Activated T-cell treated with anti-CD3 and anti-CD28 coated beads, Interleukin-2, amount 50 U/mL, for 72 hours (primary cell): ENCODE results near the gene C19orf38. TPM values are rescaled to one million over a fixed set of nuclear protein-coding genes. Genes with fewer than 3 reads are reported as not detected.
"Not testable (repeated sequence)": the region's sequence is repeated elsewhere in the genome, so short reads cannot be mapped to it uniquely, and the experiment has no call there.

ENCODE experiments used
- ATAC-seq, 2 donors: fragments of 150-1000 bp; cut with Tn5 transposase; replicated peaks in 1 of 2; 2 replicates each; pipeline ENCODE4 v1.10.0; 2021; ENCODE audit warnings: moderate library complexity in 2 of 2, mild to moderate bottlenecking in 1 of 2
- DNase-seq, 2 donors: peaks; one replicate each; pipeline ENCODE4 v3.0.0; 2021 to 2022; ENCODE audit warnings: mixed read lengths in 1 of 2
- H3K27ac Mint-ChIP-seq: one replicate; pipeline ENCODE4 v1.8.0; 2022; ENCODE audit warnings: mild to moderate bottlenecking, moderate library complexity, mixed read lengths
- H3K27me3 Mint-ChIP-seq: one replicate; pipeline ENCODE4 v1.8.0; 2022; ENCODE audit warnings: low read depth, mixed read lengths
- H3K36me3 Mint-ChIP-seq, 2 donors: one replicate each; pipeline ENCODE4 v1.8.0; 2022; ENCODE audit warnings: mixed read lengths in 2 of 2, mild to moderate bottlenecking in 1 of 2; ENCODE audit not compliant: insufficient read depth in 2 of 2
- H3K4me1 Mint-ChIP-seq: one replicate; pipeline ENCODE4 v1.8.0; 2022; ENCODE audit warnings: low read depth, mixed read lengths
- H3K4me3 Mint-ChIP-seq, 2 donors: one replicate each; pipeline ENCODE4 v1.8.0; 2022; ENCODE audit warnings: mild to moderate bottlenecking in 2 of 2, mixed read lengths in 2 of 2, moderate library complexity in 2 of 2
- H3K9me3 Mint-ChIP-seq, 2 donors: one replicate each; pipeline ENCODE4 v1.8.0; 2022; ENCODE audit warnings: mixed read lengths in 2 of 2
- total RNA-seq, 2 donors: library from RNA; stranded (reverse); gene quantifications; one replicate each; pipeline ENCODE4 v1.2.3, GENCODE V29; 2022

C19orf38 gene
- total RNA-seq, 2 donors from 2014 or later, result 6.2 to 9.9 TPM

- DNase-seq (no peak), ATAC-seq (peak in 1 of 2 donors; percentile 12)
- H3K4me3 Mint-ChIP-seq, result no peak overlapping the region
- peaks cover 0 to 9% of the 10 kb centered on the region in 2 donors for H3K36me3 Mint-ChIP-seq
- H3K27me3 Mint-ChIP-seq, result no peaks in the 10 kb centered on the region
- peaks cover under 1% of the 10 kb centered on the region for H3K4me1 Mint-ChIP-seq
- no peaks in the 10 kb centered on the region for H3K9me3 Mint-ChIP-seq
- H3K27ac Mint-ChIP-seq, result no peak overlapping the region
Measured at GRCh38 chr19:10829967-10830366, 18.2 kb upstream of the C19orf38 start.

- H3K9me3 Mint-ChIP-seq, result no peaks in the 10 kb centered on the region
- H3K36me3 Mint-ChIP-seq, result peaks cover under 1 to 7% of the 10 kb centered on the region in 2 donors
Measured at GRCh38 chr19:10830370-10830769, 17.8 kb upstream of the C19orf38 start.

GRCh38 chr19:10830931-10831779 lies 17.1 kb upstream of the C19orf38 start:
- DNase-seq (no peak), ATAC-seq (no peak)
- H3K4me3 Mint-ChIP-seq, result no peak overlapping the region
- no peak overlapping the region for H3K27ac Mint-ChIP-seq
- peaks cover 13% of the 10 kb centered on the region for H3K4me1 Mint-ChIP-seq
- H3K27me3 Mint-ChIP-seq, result no peaks in the 10 kb centered on the region
- no peaks in the 10 kb centered on the region for H3K9me3 Mint-ChIP-seq
- peaks cover 2 to 8% of the 10 kb centered on the region in 2 donors for H3K36me3 Mint-ChIP-seq

More at GRCh38 chr19:10830370-10830769, 17.8 kb upstream of the C19orf38 start:
- peaks cover 5% of the 10 kb centered on the region for H3K4me1 Mint-ChIP-seq
- no peak for ATAC-seq
- DNase-seq, result no peak
- H3K27me3 Mint-ChIP-seq, result no peaks in the 10 kb centered on the region
- no peak overlapping the region for H3K4me3 Mint-ChIP-seq
- no peak overlapping the region for H3K27ac Mint-ChIP-seq

- Mint-ChIP-seq H3K4me3 (no peak overlapping the region), H3K36me3 (peaks cover 6 to 8% of the 10 kb centered on the region in 2 donors), H3K27ac (no peak overlapping the region), H3K4me1 (peaks cover 21% of the 10 kb centered on the region), H3K9me3 (peaks cover 0 to 4% of the 10 kb centered on the region in 2 donors), H3K27me3 (no peaks in the 10 kb centered on the region)
- DNase-seq (no peak), ATAC-seq (no peak)
Measured at GRCh38 chr19:10831987-10832938, 16.0 kb upstream of the C19orf38 start.

GRCh38 chr19:10832939-10833296 lies 15.3 kb upstream of the C19orf38 start:
- Mint-ChIP-seq H3K27me3 (no peaks in the 10 kb centered on the region), H3K27ac (no peak overlapping the region), H3K4me1 (peaks cover 21% of the 10 kb centered on the region), H3K4me3 (no peak overlapping the region), H3K36me3 (peaks cover 6 to 8% of the 10 kb centered on the region in 2 donors), H3K9me3 (peaks cover 0 to 4% of the 10 kb centered on the region in 2 donors)
- ATAC-seq (no peak), DNase-seq (no peak)

- Mint-ChIP-seq H3K9me3 (peaks cover 2 to 5% of the 10 kb centered on the region in 2 donors), H3K4me1 (peaks cover 21% of the 10 kb centered on the region), H3K27me3 (no peaks in the 10 kb centered on the region), H3K4me3 (peak overlapping the region; percentile 92 to 99), H3K27ac (peak overlapping the region; percentile 100), H3K36me3 (peaks cover 6 to 11% of the 10 kb centered on the region in 2 donors)
- DNase-seq, result peak in 1 of 2 donors; percentile 13
- ATAC-seq, result peak in 1 of 2 donors; percentile 12
Measured at GRCh38 chr19:10835089-10835753, 13.0 kb upstream of the C19orf38 start.

- ATAC-seq (peak; percentile 90), DNase-seq (peak; percentile 98 to 100)
- Mint-ChIP-seq H3K4me3 (peak within 1 kb of the TSS; percentile 92 to 99), H3K36me3 (peaks cover 6 to 11% of the 10 kb centered on the region in 2 donors), H3K27me3 (no peaks in the 10 kb centered on the region), H3K27ac (peak within 1 kb of the TSS; percentile 100), H3K4me1 (peaks cover 21% of the 10 kb centered on the region), H3K9me3 (peaks cover 2 to 5% of the 10 kb centered on the region in 2 donors)
Measured at GRCh38 chr19:10835754-10836478, 12.3 kb upstream of the C19orf38 start, which contains the start of gene TMED1. Gene TMED1, minus strand, starts transcription at chr19:10836212. Its CDS starts 21 bp downstream, at chr19:10836191.

GRCh38 chr19:10836479-10837330 lies 11.5 kb upstream of the C19orf38 start:
- Mint-ChIP-seq H3K4me3 (peak overlapping the region; percentile 92 to 99), H3K27me3 (no peaks in the 10 kb centered on the region), H3K27ac (peak overlapping the region; percentile 100), H3K9me3 (peaks cover 2 to 5% of the 10 kb centered on the region in 2 donors), H3K4me1 (peaks cover 21% of the 10 kb centered on the region), H3K36me3 (peaks cover 6 to 11% of the 10 kb centered on the region in 2 donors)
- ATAC-seq (peak; percentile 48 to 54), DNase-seq (peak; percentile 88)

GRCh38 chr19:10837649-10838048 lies 10.6 kb upstream of the C19orf38 start:
- ATAC-seq, H3K4me3 Mint-ChIP-seq, H3K27ac Mint-ChIP-seq, DNase-seq, H3K9me3 Mint-ChIP-seq, H3K27me3 Mint-ChIP-seq: not testable (repeated sequence)
- Mint-ChIP-seq H3K4me1 (peaks cover 21% of the 10 kb centered on the region), H3K36me3 (peaks cover 6 to 11% of the 10 kb centered on the region in 2 donors)

- peaks cover 2 to 5% of the 10 kb centered on the region in 2 donors for H3K9me3 Mint-ChIP-seq
- H3K36me3 Mint-ChIP-seq, result peaks cover 6 to 11% of the 10 kb centered on the region in 2 donors
- no peak for ATAC-seq
- H3K27ac Mint-ChIP-seq, result peak overlapping the region; percentile 12
- peaks cover 21% of the 10 kb centered on the region for H3K4me1 Mint-ChIP-seq
- no peaks in the 10 kb centered on the region for H3K27me3 Mint-ChIP-seq
- no peak for DNase-seq
- H3K4me3 Mint-ChIP-seq, result no peak overlapping the region
Measured at GRCh38 chr19:10838377-10838776, 9.8 kb upstream of the C19orf38 start.
